Ectodermal cell (in vitro differentiated cells): ENCODE measurements around the gene ANKMY2.

Source experiments
- H3K27ac ChIP-seq: 2 replicates; pipeline ENCODE4 v1.7.0; 2013; ENCODE audit warnings: mild to moderate bottlenecking, low read depth, low read length; ENCODE audit not compliant: insufficient read depth, poor library complexity, severe bottlenecking
- H3K27me3 ChIP-seq: 2 replicates; pipeline ENCODE4 v1.7.0; 2013; ENCODE audit warnings: mild to moderate bottlenecking, low read length; ENCODE audit not compliant: insufficient read depth, control insufficient read depth, poor library complexity, severe bottlenecking
- H3K36me3 ChIP-seq: one replicate; pipeline ENCODE4 v1.7.0; 2013; ENCODE audit warnings: low read length; ENCODE audit not compliant: control insufficient read depth, insufficient read depth
- H3K4me1 ChIP-seq: one replicate; pipeline ENCODE4 v1.7.0; 2013; ENCODE audit warnings: low read length; ENCODE audit not compliant: control insufficient read depth, insufficient read depth
- H3K4me3 ChIP-seq: 2 replicates; pipeline ENCODE4 v1.7.0; 2013; ENCODE audit warnings: low read depth, low read length, control low read depth; ENCODE audit not compliant: insufficient read depth
- H3K9me3 ChIP-seq: 2 replicates; pipeline ENCODE4 v1.7.0; 2013; ENCODE audit warnings: mild to moderate bottlenecking, low read length, moderate library complexity; ENCODE audit not compliant: control insufficient read depth
- WGBS, 2 experiments: methylation state at CpG; one replicate each; pipeline ENCODE4 v1.1.7; 2013; ENCODE audit warnings: missing lambda C conversion rate in 2 of 2; 5-methylcytosine and 5-hydroxymethylcytosine counted together

ANKMY2 gene

DNA sequence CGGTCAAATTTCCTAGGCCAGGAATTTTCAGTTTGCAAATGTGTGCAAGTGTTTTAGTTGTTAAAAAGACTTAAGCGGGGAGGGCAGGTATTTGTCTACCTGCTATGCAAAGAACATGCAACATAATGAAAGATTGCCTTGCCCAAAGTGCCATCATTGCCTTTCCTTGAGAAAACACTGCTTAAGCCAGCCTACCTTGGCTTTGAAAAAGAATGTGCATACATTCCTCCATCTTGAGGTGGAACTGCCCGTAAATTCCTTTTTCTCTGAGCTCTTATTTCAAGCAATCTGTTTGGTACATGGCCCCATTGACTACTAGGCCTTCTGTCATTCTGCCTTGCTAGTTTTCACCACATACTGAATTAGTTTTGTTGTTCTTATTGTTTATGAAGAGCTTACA, 29.7 kb upstream of the ANKMY2 start:
- no peak overlapping the region for H3K4me3 ChIP-seq
- no peak overlapping the region for H3K27ac ChIP-seq
- H3K36me3 ChIP-seq = peaks cover 13% of the 10 kb centered on the region
- H3K9me3 ChIP-seq = no peaks in the 10 kb centered on the region
- no peaks in the 10 kb centered on the region for H3K4me1 ChIP-seq
- no peaks in the 10 kb centered on the region for H3K27me3 ChIP-seq
- 93% methylated on average over 3 of the region's 3 CpGs for WGBS, 2 experiments

DNA sequence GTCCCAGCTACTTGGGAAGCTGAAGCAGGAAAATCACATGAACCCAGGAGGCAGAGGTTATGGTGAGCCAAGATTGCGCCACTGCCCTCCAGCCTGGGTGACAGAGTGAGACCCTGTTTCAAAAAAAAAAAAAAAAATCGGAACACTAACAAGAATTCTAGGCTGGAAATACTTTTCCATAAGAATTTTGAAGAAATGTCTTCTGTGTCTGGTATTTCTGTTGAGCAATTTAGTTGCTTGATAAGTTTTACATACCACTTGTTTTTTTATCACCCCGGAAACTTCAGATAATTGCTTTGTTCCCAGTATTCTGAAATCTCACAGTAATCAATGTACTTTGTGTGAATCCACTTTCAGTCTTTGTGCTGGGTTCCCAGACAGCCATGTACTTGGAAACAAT, 26.3 kb upstream of the ANKMY2 start:
- H3K27me3 ChIP-seq = no peaks in the 10 kb centered on the region
- H3K4me1 ChIP-seq = no peaks in the 10 kb centered on the region
- WGBS, 2 experiments = 94 to 100% methylated on average over 2 of the region's 3 CpGs
- H3K4me3 ChIP-seq = no peak overlapping the region
- H3K9me3 ChIP-seq = no peaks in the 10 kb centered on the region
- peaks cover 12% of the 10 kb centered on the region for H3K36me3 ChIP-seq
- no peak overlapping the region for H3K27ac ChIP-seq

DNA sequence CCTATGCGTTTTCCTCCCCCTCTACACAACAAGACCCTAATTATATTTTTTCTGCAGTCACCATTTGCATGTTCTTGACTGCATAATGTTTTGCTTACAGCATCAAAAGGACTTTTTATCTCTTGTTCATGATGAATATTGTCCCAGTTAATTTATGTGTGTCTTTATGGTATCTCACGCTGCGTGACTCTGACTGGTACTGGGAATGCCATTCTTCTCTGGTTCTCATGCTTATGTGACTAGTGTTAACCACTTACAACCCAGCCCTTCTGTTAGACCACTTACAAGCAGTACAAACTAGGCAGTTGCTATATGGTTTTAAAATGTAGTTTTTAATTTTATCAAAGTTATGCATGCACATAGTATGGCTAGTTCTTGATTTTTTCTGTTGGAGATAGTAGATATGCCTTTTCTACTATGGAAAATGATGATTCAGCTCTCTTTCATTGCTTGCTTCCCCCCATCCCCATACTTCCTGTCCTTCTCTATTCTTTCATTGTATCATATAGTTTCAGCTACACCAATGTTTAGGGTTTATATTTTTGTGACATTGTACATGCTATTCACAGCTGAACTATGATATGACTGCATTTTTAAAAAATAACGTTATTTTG, 25.3 kb upstream of the ANKMY2 start:
- Histone ChIP-seq H3K27ac (no peak overlapping the region), H3K9me3 (no peaks in the 10 kb centered on the region), H3K36me3 (peaks cover 8% of the 10 kb centered on the region), H3K4me3 (no peak overlapping the region), H3K4me1 (no peaks in the 10 kb centered on the region), H3K27me3 (no peaks in the 10 kb centered on the region)
- 84 to 87% methylated on average over 3 to 4 of the region's 4 CpGs for WGBS, 2 experiments

DNA sequence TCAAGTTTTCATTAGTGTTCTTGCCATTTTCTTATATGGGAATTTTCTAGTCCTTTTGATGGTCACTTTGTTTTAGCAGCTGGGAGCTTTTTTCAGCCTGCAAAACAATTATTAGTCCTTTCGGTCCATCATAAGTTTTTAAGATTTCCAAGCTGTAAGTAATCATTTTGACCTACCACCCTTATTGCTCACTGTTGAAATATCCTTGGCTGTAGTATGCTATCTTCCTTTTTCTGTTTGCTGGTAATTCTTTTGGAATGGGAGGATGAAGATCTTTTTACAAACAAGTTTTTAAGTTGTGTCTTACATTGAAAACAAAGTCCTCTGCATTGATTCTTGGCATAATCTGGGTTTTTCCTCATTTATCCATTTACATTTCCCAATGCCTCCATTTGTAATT, 24.5 kb upstream of the ANKMY2 start:
- H3K4me1 ChIP-seq = no peaks in the 10 kb centered on the region
- no peaks in the 10 kb centered on the region for H3K27me3 ChIP-seq
- 100% methylated on average over 1 of the region's 1 CpG; no CpG with 5 or more reads in 1 of the 2 experiments for WGBS, 2 experiments
- H3K4me3 ChIP-seq = no peak overlapping the region
- no peak overlapping the region for H3K27ac ChIP-seq
- no peaks in the 10 kb centered on the region for H3K9me3 ChIP-seq
- peaks cover 4% of the 10 kb centered on the region for H3K36me3 ChIP-seq

DNA sequence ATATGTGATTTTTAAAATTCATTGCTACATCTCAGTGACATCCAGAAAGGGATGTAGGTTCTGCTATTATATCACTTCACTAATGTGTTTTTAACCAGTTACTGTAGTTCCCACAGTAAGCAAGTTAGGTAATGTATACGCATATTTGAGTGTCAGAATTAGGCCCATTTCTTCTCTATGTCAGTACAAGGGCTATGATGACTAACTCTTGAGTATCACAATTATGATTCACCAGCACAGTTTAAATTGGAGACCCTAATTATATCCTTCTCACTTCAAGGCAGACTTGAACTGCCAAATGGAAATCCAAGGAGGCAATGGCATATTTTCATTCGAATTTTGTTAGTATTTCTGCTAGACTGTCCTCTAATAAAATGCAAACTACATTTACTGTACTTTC, 24.0 kb upstream of the ANKMY2 start:
- Histone ChIP-seq H3K4me3 (no peak overlapping the region), H3K27ac (no peak overlapping the region), H3K27me3 (no peaks in the 10 kb centered on the region), H3K4me1 (no peaks in the 10 kb centered on the region), H3K36me3 (peaks cover 3% of the 10 kb centered on the region), H3K9me3 (no peaks in the 10 kb centered on the region)
- 93 to 98% methylated on average over 1 to 2 of the region's 2 CpGs for WGBS, 2 experiments

DNA sequence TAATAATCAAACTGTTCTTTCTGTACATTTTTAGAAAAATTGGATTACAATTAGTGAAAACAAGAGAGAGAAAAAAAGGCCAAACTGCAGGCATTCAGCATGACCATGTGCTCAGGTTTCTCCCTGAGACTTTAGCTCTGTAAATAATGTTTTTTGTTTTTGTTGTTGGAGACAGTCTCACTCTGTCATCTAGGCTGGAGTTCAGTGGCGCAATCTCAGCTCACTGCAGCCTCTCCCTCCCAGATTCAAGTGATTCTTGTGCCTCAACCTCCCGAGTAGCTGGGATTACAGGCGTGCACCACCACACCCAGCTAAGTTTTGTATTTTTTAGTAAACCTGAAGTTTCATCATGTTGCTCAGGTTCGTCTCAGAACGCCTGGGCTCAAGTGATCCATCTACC, 23.4 kb upstream of the ANKMY2 start:
- no peak overlapping the region for H3K4me3 ChIP-seq
- 91 to 95% methylated on average over 5 of the region's 5 CpGs for WGBS, 2 experiments

DNA sequence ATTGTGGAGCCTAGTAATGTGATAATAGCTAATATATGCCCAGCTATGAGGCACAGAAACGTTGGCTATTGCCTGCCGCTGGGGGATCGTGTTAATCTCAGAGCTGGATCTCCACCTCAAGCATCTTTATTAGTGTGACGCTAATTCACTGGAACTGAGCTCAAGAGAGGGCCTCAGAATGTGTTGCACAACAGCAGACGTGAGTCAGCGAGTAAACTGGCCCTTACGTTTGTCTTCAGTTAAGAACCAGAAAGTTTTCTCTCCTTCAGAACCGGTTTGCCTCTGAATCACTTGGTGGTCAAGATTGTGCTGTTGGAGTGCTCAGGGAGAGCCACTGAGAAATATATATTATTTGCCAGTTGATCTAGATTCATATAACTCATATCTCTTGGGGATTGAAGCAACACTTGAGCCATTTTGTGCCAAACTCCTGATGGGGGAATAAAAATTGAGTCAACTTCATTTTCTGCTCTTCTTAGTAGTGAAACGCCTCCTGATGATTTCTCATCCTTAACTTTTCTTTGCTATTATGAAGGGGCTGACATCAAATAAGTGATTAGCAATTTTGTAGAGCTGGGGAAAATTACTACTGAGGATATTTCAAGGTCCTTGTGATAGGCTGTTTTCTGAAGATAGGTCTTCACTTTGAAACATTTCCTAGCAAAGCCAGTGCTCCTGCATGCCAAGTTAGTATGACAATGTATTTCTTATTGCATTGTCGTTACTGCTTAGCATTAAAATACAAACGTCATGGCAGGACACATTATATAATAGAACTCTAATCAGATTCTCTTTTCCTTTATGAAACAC, 22.7 kb upstream of the ANKMY2 start:
- Histone ChIP-seq H3K36me3 (peaks cover 3% of the 10 kb centered on the region), H3K27me3 (no peaks in the 10 kb centered on the region), H3K27ac (no peak overlapping the region), H3K9me3 (no peaks in the 10 kb centered on the region), H3K4me3 (no peak overlapping the region), H3K4me1 (no peaks in the 10 kb centered on the region)
- 90 to 92% methylated on average over 11 of the region's 11 CpGs for WGBS, 2 experiments

More for the DNA sequence above, 23.4 kb upstream of the ANKMY2 start:
- Histone ChIP-seq H3K27ac (no peak overlapping the region), H3K36me3 (peaks cover 3% of the 10 kb centered on the region), H3K9me3 (no peaks in the 10 kb centered on the region), H3K4me1 (no peaks in the 10 kb centered on the region), H3K27me3 (no peaks in the 10 kb centered on the region)

DNA sequence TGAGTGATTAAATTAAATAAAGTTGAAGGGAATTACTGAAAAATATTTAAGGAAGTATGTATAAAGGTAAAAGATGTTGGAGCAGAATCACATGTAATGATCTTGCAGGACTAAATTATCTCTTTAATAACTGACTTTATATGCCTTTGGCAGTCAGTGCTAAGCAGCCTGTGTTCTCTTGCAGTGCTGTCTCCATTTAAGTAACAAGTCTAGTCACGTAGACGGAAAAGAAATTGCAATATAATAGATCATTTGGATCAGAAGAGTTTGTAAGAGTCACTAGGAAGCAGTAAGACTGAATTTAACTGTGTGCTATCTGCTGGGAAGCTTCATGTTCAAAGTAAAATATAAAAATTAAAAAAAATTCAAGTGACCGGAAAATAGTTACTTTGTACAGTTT, 21.8 kb upstream of the ANKMY2 start:
- Histone ChIP-seq H3K36me3 (peaks cover 3% of the 10 kb centered on the region), H3K27ac (no peak overlapping the region), H3K4me3 (no peak overlapping the region), H3K4me1 (no peaks in the 10 kb centered on the region), H3K27me3 (no peaks in the 10 kb centered on the region), H3K9me3 (no peaks in the 10 kb centered on the region)
- whole genome bisulfite sequencing, 2 experiments = 95% methylated on average over 3 of the region's 3 CpGs

DNA sequence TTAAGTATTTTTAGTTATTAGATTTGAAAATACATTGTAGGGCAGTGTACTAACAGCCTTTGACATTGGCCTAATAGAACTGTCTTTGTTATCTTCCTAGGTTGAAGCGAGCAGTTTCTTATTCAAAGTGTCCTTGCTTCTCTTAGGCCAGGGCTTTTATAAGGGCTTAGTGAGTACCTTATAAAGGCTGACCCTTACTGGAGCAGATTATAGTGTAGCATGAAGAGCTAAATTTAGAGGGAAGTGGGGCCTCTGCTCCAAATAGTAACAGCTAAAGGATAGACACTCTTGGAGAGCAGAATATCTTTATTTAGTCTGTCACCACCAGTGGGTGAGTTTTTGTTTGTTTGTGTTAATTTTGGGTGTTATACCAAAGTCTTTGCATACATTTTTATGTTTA, 16.4 kb upstream of the ANKMY2 start:
- Histone ChIP-seq H3K27me3 (no peaks in the 10 kb centered on the region), H3K36me3 (no peaks in the 10 kb centered on the region), H3K4me1 (peaks cover 6% of the 10 kb centered on the region), H3K4me3 (no peak overlapping the region), H3K9me3 (no peaks in the 10 kb centered on the region), H3K27ac (no peak overlapping the region)
- WGBS, 2 experiments = 80 to 93% methylated on average over 1 of the region's 1 CpG

DNA sequence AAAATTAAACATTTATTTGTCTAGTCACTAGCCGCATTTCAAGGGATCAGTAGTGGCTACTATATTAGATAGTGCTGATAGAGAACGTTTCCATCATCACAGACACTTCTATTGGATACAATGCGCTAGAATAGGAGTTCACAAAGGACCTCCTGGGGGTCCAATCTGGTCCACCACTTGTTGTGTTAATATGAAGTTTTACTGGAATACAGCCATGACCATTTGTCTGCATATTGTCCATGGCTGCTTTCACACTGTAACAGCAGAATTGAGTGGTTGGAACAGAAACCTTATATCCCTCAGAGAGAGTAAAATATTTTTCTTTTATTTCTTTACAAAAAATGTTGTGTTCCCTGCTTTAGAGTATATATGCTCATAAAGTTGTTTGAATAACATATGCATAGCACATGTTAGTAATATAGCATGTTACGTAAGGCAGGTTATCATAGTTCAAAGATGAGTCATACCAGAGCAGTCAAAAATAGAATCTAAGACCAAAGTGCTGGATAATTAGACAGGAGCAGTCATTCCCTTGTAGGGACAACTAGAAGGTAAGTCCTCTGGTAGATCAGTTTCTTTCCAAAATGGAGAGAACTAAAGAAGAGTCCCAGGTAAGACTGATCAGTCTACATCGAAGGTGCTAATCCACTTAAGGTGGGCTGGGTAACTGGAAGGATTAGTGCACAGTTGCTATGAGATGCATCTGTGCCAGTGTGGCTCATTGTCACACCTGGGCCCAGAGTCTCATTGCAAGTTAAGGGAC, 15.3 kb upstream of the ANKMY2 start:
- H3K27ac ChIP-seq = no peak overlapping the region
- no peak overlapping the region for H3K4me3 ChIP-seq
- WGBS, 2 experiments = 89 to 90% methylated on average over 5 of the region's 5 CpGs
- peaks cover 6% of the 10 kb centered on the region for H3K4me1 ChIP-seq
- H3K27me3 ChIP-seq = no peaks in the 10 kb centered on the region
- H3K36me3 ChIP-seq = no peaks in the 10 kb centered on the region
- H3K9me3 ChIP-seq = no peaks in the 10 kb centered on the region
